Measurements from ENCODE around the gene ARPC2.

DNA sequence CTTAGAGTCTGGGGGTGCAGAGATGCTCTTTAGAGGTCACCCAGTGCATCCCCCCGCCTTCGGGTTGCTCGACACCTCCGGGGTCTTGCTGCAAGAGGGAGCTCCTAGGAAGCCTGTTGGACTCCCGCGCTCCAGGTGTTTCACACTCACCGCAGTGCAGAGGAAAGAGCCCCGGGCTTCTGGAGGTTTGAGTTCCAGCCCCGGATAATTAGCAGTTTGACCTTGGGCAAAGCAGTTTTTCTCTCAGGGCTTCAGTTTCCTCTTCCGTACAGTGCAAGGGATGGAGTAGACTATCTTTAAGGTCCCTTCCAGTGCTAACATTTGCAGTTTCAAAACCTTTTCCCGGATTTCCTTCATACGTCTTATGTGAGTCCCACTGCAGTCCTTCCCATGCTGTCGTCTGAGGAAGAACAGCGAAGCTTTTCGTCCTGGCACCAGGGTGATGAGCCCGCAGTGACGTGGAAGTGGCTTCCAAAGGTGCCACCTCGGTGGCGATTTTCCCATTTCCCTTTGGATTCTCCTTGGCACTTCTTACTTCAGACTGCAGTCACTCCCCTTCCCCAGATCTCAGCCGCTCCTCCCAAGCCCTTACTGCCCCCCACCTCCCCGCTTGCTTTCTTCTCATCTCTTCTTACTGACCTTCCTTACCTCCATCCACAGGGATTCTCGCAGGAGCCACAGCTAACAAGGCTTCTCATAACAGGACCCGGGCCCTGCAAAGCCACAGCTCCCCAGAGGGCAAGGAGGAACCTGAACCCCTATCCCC, 53.9 kb downstream of the ARPC2 start:
- TF ChIP-seq EP300 (IDR thresholded peaks at IDR 0.05; ENCODE audit: low read depth) (no peak), POLR2A (IDR thresholded peaks at IDR 0.05) (peak; percentile 6)

Measured in transverse colon (tissue), 1 donor.